Suprapubic skin (tissue), 4 donors: ENCODE results near the gene RNF223. TPM values are rescaled to one million over a fixed set of nuclear protein-coding genes. Genes with fewer than 3 reads are reported as not detected.
A peak's percentile ranks its signal among the peaks of the same experiment; 100 is the strongest.
"Not testable (repeated sequence)": the region's sequence is repeated elsewhere in the genome, so short reads cannot be mapped to it uniquely, and the experiment has no call there.

Experiments
- DNase-seq, 2 donors: peaks; one replicate each; pipeline ENCODE4 v3.0.0-alpha.2; 2019; ENCODE audit warnings: low spot score in 2 of 2
- H3K27ac ChIP-seq: fragments of 200-600 bp; sonication (generic); one replicate; pipeline ENCODE4 v1.5.1; 2019
- H3K27me3 ChIP-seq: fragments of 200-600 bp; sonication (generic); one replicate; pipeline ENCODE4 v1.5.1; 2019
- H3K36me3 ChIP-seq: fragments of 200-600 bp; sonication (generic); one replicate; pipeline ENCODE4 v1.5.1; 2019
- H3K4me1 ChIP-seq: fragments of 200-600 bp; sonication (generic); one replicate; pipeline ENCODE4 v1.5.1; 2019
- H3K4me3 ChIP-seq: fragments of 200-600 bp; sonication (generic); one replicate; pipeline ENCODE4 v1.5.1; 2019; ENCODE audit warnings: mild to moderate bottlenecking
- H3K9me3 ChIP-seq: fragments of 200-600 bp; sonication (generic); one replicate; pipeline ENCODE4 v1.5.1; 2019
- EP300 ChIP-seq: sonication (generic); formaldehyde crosslinking; IDR thresholded peaks from one replicate; pipeline ENCODE4 v1.6.1; 2017; ENCODE audit warnings: antibody characterized with exemption
- POLR2A ChIP-seq, 2 donors: fragments of 450-650 bp; IDR thresholded peaks; one replicate each; pipeline ENCODE4 v1.6.1; 2017; ENCODE audit warnings: antibody characterized with exemption in 2 of 2, mild to moderate bottlenecking in 2 of 2, moderate library complexity in 2 of 2
- POLR2AphosphoS5 ChIP-seq, 3 donors: sonication (generic); formaldehyde crosslinking; IDR thresholded peaks; one replicate each; pipeline ENCODE4 v1.6.1; 2017; ENCODE audit warnings: antibody characterized with exemption in 3 of 3
- WGBS: methylation state at CpG from one replicate; pipeline ENCODE4 v1.1.5; 2018; 5-methylcytosine and 5-hydroxymethylcytosine counted together
- total RNA-seq, 4 donors: library from RNA; depleted of rRNA; stranded (reverse); fragments of >200 nt; gene quantifications; one replicate each; pipeline ENCODE4 v1.1.0, GENCODE V29; 2016
- TF ChIP-seq, protein P1 (sequence below), 2 donors: fragments of 200-600 bp in 1 of 2; fragments of 450-650 bp in 1 of 2; sonication (generic) in 1 of 2; IDR thresholded peaks; one replicate each; pipeline ENCODE4 v1.5.1; 2016 to 2019; ENCODE audit warnings: antibody characterized with exemption in 2 of 2, mild to moderate bottlenecking in 1 of 2, moderate library complexity in 1 of 2

Gene RNF223
- total RNA-seq, 4 donors from 2014 or later: 1.8 to 4.9 (median 4.8) TPM

DNA sequence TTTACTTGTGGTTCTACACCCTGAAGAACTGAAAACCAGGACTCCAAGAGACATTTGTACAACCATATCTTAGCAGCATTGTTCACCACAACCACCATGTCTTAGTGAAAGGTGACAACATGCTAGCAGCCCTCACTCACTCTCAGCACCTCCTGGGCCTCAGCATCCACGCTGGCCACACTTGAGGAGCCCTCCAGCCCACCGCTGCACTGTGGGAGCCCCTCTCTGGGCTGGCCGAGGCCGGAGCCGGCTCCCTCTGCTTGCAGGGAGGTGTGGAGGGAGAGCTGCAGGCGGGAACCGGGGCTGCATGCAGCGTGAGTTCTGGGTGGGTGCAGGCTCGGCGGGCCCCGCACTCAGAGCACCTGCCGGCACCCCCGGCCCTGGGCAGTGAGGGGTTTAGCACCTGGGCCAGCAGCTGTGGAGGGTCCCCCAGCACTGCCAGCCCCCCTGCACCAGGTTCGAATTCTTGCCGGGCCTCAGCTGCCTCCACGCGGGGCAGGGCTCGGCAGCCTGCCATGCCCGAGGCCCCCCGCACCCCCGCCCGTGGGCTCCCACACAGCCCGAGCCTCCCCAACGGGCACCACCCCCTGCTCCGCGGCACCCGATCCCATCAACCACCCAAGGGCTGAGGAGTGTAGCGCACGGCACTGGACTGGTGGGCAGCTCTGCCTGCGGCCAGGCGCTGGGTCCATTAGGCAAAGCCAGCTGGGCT is 32.6 kb upstream of the RNF223 start:
- Histone ChIP-seq H3K36me3 (no peaks in the 10 kb centered on the region), H3K4me3 (no peak overlapping the region), H3K27ac (no peak overlapping the region), H3K27me3 (no peaks in the 10 kb centered on the region), H3K9me3 (no peaks in the 10 kb centered on the region), H3K4me1 (no peaks in the 10 kb centered on the region)
- WGBS: 100% methylated on average over 5 of the region's 31 CpGs
- TF ChIP-seq EP300 (no peak), POLR2A (IDR thresholded peaks at IDR 0.05) (no peak), POLR2AphosphoS5 (IDR thresholded peaks at IDR 0.05) (no peak)
- TF ChIP-seq, protein P1, sequence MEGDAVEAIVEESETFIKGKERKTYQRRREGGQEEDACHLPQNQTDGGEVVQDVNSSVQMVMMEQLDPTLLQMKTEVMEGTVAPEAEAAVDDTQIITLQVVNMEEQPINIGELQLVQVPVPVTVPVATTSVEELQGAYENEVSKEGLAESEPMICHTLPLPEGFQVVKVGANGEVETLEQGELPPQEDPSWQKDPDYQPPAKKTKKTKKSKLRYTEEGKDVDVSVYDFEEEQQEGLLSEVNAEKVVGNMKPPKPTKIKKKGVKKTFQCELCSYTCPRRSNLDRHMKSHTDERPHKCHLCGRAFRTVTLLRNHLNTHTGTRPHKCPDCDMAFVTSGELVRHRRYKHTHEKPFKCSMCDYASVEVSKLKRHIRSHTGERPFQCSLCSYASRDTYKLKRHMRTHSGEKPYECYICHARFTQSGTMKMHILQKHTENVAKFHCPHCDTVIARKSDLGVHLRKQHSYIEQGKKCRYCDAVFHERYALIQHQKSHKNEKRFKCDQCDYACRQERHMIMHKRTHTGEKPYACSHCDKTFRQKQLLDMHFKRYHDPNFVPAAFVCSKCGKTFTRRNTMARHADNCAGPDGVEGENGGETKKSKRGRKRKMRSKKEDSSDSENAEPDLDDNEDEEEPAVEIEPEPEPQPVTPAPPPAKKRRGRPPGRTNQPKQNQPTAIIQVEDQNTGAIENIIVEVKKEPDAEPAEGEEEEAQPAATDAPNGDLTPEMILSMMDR (IDR thresholded peaks at IDR 0.05): no peak
- DNase-seq: peak in 1 of 2 donors; percentile 43

DNA sequence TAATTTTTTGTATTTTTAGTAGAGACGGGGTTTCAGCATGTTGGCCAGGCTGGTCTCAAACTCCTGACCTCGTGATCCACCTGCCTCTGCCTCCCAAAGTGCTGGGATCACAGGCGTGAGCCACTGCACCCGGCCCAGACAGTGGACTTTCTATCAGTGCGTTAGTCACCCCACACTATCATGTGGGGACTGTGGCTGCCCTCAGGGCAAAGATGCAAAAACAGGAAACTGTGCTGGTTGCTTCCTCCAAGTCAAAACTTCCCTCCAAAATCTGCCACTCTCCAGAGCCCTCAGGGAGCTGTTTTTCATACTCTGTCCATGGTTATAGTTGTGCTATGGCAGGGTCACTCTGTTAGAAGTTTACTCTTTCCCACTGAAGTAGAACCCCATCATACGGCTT is 30.0 kb upstream of the RNF223 start:
- WGBS: 74% methylated on average over 2 of the region's 6 CpGs
- H3K9me3 ChIP-seq, H3K4me1 ChIP-seq, H3K27ac ChIP-seq, H3K4me3 ChIP-seq, H3K36me3 ChIP-seq, H3K27me3 ChIP-seq: not testable (repeated sequence)
- peak in 1 of 2 donors; percentile 42 for DNase-seq

DNA sequence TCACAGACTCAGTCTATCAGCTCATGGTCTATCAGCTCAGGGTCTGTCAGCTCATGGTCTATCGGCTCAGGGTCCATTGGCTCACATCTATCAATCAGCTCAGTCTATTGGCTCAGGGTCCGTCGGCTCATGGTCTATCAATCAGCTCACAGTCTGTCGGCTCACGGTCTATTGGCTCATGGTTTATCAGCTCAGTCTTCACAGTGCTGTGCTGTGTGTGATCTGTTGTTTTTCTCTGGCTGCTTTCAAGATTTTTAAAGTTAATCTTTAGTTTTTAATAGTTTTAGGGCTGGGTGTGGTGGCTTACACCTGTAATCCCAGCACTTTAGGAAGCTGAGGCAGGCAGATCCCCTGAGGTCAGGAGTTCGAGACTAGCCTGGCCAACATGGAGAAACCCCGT is 27.4 kb upstream of the RNF223 start:
- H3K4me3 ChIP-seq: no peak overlapping the region
- H3K36me3 ChIP-seq: no peaks in the 10 kb centered on the region
- no peaks in the 10 kb centered on the region for H3K27me3 ChIP-seq
- TF ChIP-seq POLR2AphosphoS5 (IDR thresholded peaks at IDR 0.05): no peak
- TF ChIP-seq EP300: no peak
- no peak for TF ChIP-seq POLR2A (IDR thresholded peaks at IDR 0.05)
- TF ChIP-seq, protein P1 (IDR thresholded peaks at IDR 0.05): no peak
- no peaks in the 10 kb centered on the region for H3K4me1 ChIP-seq
- no peak overlapping the region for H3K27ac ChIP-seq
- no peaks in the 10 kb centered on the region for H3K9me3 ChIP-seq
- DNase-seq: peak in 1 of 2 donors; percentile 24
- WGBS: 95% methylated on average over 7 of the region's 7 CpGs

DNA sequence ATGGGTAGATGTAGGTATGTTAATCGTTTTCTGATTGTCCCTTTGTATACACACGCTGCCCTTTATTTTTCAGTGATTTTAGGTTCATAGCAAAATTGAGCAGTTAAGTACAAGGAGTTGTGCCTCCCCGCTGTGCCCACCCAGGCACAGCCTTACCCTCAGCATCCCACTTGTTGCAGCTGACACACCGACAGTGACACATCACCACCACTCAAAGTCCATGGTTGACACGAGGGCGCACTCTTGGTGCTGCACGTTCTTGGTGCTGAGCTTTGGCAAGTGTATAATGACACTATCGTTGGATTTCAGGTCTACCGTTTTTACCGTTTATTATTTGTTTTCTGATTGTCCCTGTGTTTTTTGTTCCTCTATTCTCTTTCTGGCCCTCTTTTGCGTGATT is 26.2 kb upstream of the RNF223 start:
- TF ChIP-seq POLR2AphosphoS5 (IDR thresholded peaks at IDR 0.05): no peak
- TF ChIP-seq, protein P1 (IDR thresholded peaks at IDR 0.05): no peak
- TF ChIP-seq POLR2A (IDR thresholded peaks at IDR 0.05): no peak
- no peak for TF ChIP-seq EP300
- Histone ChIP-seq H3K9me3 (no peaks in the 10 kb centered on the region), H3K27me3 (no peaks in the 10 kb centered on the region), H3K4me3 (no peak overlapping the region), H3K27ac (no peak overlapping the region), H3K36me3 (no peaks in the 10 kb centered on the region), H3K4me1 (no peaks in the 10 kb centered on the region)
- DNase-seq: no peak
- WGBS: 98% methylated on average over 11 of the region's 11 CpGs

DNA sequence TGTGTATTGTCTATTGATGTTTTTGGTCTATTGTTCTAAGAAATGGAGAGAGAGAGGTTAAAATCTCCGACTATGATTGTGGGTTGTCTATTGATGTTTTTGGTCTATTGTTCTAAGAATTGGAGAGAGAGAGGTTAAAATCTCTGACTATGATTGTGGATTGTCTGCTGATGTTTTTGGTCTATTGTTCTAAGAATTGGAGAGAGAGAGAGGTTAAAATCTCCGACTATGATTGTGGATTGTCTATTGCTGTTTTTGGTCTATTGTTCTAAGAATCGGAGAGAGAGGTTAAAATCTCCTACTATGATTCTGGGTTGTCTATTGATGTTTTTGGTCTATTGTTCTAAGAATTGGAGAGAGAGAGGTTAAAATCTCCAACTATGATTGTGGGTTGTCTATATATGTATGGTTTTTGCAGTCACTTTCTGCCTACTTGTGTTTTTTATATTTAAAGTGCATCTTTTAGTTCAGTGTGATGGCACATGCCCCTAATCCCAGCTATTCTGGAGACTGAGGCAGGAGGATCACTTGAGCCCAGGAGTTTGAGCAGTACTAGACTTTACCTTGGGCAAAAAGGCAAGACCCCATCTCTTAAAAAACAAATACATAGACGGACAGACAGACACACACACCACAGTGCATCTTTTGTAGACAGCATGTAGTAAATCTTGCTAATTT is 25.5 kb upstream of the RNF223 start:
- H3K36me3 ChIP-seq: no peaks in the 10 kb centered on the region
- no peak overlapping the region for H3K4me3 ChIP-seq
- no peaks in the 10 kb centered on the region for H3K27me3 ChIP-seq
- no peak for DNase-seq
- 81% methylated on average over 4 of the region's 4 CpGs for WGBS
- no peaks in the 10 kb centered on the region for H3K4me1 ChIP-seq
- TF ChIP-seq EP300: no peak
- TF ChIP-seq, protein P1 (IDR thresholded peaks at IDR 0.05): no peak
- TF ChIP-seq POLR2A (IDR thresholded peaks at IDR 0.05): no peak
- no peak for TF ChIP-seq POLR2AphosphoS5 (IDR thresholded peaks at IDR 0.05)
- no peaks in the 10 kb centered on the region for H3K9me3 ChIP-seq
- H3K27ac ChIP-seq: no peak overlapping the region
